ENCODE measurements around the gene IL17RE. TPM values are rescaled to one million over a fixed set of nuclear protein-coding genes. Genes with fewer than 3 reads are reported as not detected.
A peak's percentile ranks its signal among the peaks of the same experiment; 100 is the strongest.

IL17RE gene
- total RNA-seq, 1 donor from 2014 or later, result 1.0 TPM

GRCh38 chr3:9947025-9947995 is 44.7 kb downstream of the IL17RE start:
- Mint-ChIP-seq H3K27me3 (ENCODE audit: low read depth) (no peaks in the 10 kb centered on the region), H3K4me1 (ENCODE audit: low read depth) (peaks cover 15% of the 10 kb centered on the region), H3K4me3 (ENCODE audit: low read depth) (no peak overlapping the region), H3K9me3 (no peaks in the 10 kb centered on the region), H3K36me3 (ENCODE audit: low read depth) (peaks cover 18% of the 10 kb centered on the region), H3K27ac (no peak overlapping the region)
- intact Hi-C loops (cut with micrococcal nuclease), result loop anchor here (2.0 kb wide), 1 partner anchor 15 kb away; the partner anchor contains the start of gene CRELD1
- no peak for DNase-seq (ENCODE audit: low spot score)

- DNase-seq (ENCODE audit: low spot score), result no peak
- intact Hi-C loops (cut with micrococcal nuclease), result no loop called here
- no peaks in the 10 kb centered on the region for H3K9me3 Mint-ChIP-seq
- H3K27me3 Mint-ChIP-seq (ENCODE audit: low read depth), result no peaks in the 10 kb centered on the region
- H3K4me1 Mint-ChIP-seq (ENCODE audit: low read depth), result peaks cover 18% of the 10 kb centered on the region
- peaks cover 12% of the 10 kb centered on the region for H3K36me3 Mint-ChIP-seq (ENCODE audit: low read depth)
- H3K27ac Mint-ChIP-seq, result no peak overlapping the region
- no peak overlapping the region for H3K4me3 Mint-ChIP-seq (ENCODE audit: low read depth)
Observed at GRCh38 chr3:9948586-9948985, 45.9 kb downstream of the IL17RE start.

- Mint-ChIP-seq H3K4me1 (ENCODE audit: low read depth) (peaks cover 18% of the 10 kb centered on the region), H3K36me3 (ENCODE audit: low read depth) (peaks cover 6% of the 10 kb centered on the region), H3K27me3 (ENCODE audit: low read depth) (no peaks in the 10 kb centered on the region), H3K9me3 (no peaks in the 10 kb centered on the region), H3K4me3 (ENCODE audit: low read depth) (no peak overlapping the region), H3K27ac (no peak overlapping the region)
- intact Hi-C loops (cut with micrococcal nuclease), result no loop called here
- DNase-seq (ENCODE audit: low spot score), result no peak
Observed at GRCh38 chr3:9949115-9949514, 46.5 kb downstream of the IL17RE start.

- intact Hi-C loops (cut with micrococcal nuclease), result loop anchor here (5.0 kb wide), 1 partner anchor 107 kb away; the partner anchor contains the start of gene RPUSD3
- Mint-ChIP-seq H3K4me3 (ENCODE audit: low read depth) (no peak overlapping the region), H3K4me1 (ENCODE audit: low read depth) (peaks cover 18% of the 10 kb centered on the region)
Observed at GRCh38 chr3:9949626-9950025, 47.0 kb downstream of the IL17RE start.

GRCh38 chr3:9951126-9951525 is 48.5 kb downstream of the IL17RE start:
- Mint-ChIP-seq H3K4me1 (ENCODE audit: low read depth) (peaks cover 14% of the 10 kb centered on the region), H3K4me3 (ENCODE audit: low read depth) (peak overlapping the region; percentile 87), H3K27ac (peak overlapping the region; percentile 68), H3K36me3 (ENCODE audit: low read depth) (peaks cover 4% of the 10 kb centered on the region), H3K9me3 (no peaks in the 10 kb centered on the region), H3K27me3 (ENCODE audit: low read depth) (no peaks in the 10 kb centered on the region)
- no peak for DNase-seq (ENCODE audit: low spot score)
- intact Hi-C loops (cut with micrococcal nuclease), result loop anchor here (5.0 kb wide), 1 partner anchor 109 kb away; the partner anchor contains the start of gene RPUSD3

More at GRCh38 chr3:9949626-9950025, 47.0 kb downstream of the IL17RE start:
- Mint-ChIP-seq H3K9me3 (no peaks in the 10 kb centered on the region), H3K27me3 (ENCODE audit: low read depth) (no peaks in the 10 kb centered on the region), H3K27ac (no peak overlapping the region), H3K36me3 (ENCODE audit: low read depth) (peaks cover 4% of the 10 kb centered on the region)
- DNase-seq (ENCODE audit: low spot score), result no peak

GRCh38 chr3:9951598-9951961 is 48.9 kb downstream of the IL17RE start:
- Mint-ChIP-seq H3K4me3 (ENCODE audit: low read depth) (peak overlapping the region; percentile 87), H3K36me3 (ENCODE audit: low read depth) (peaks cover 4% of the 10 kb centered on the region), H3K27me3 (ENCODE audit: low read depth) (no peaks in the 10 kb centered on the region), H3K27ac (peak overlapping the region; percentile 24), H3K9me3 (no peaks in the 10 kb centered on the region), H3K4me1 (ENCODE audit: low read depth) (peaks cover 12% of the 10 kb centered on the region)
- no peak for DNase-seq (ENCODE audit: low spot score)
- intact Hi-C loops (cut with micrococcal nuclease), result loop anchor here (5.0 kb wide), 1 partner anchor 109 kb away; the partner anchor contains the start of gene RPUSD3

GRCh38 chr3:9951962-9952805 is 49.5 kb downstream of the IL17RE start, which contains the start of gene PRRT3:
TSS of gene PRRT3 (minus strand) at chr3:9952408. CDS start at chr3:9950115, 2,293 bp downstream.
- H3K27ac Mint-ChIP-seq, result peak within 1 kb of the TSS; percentile 49
- H3K27me3 Mint-ChIP-seq (ENCODE audit: low read depth), result no peaks in the 10 kb centered on the region
- peak within 1 kb of the TSS; percentile 87 for H3K4me3 Mint-ChIP-seq (ENCODE audit: low read depth)
- intact Hi-C loops (cut with micrococcal nuclease), result loop anchor here (5.0 kb wide), 1 partner anchor 110 kb away; the partner anchor contains the start of gene RPUSD3
- no peaks in the 10 kb centered on the region for H3K9me3 Mint-ChIP-seq
- peak; percentile 43 for DNase-seq (ENCODE audit: low spot score)
- H3K36me3 Mint-ChIP-seq (ENCODE audit: low read depth), result peaks cover 4% of the 10 kb centered on the region
- peaks cover 12% of the 10 kb centered on the region for H3K4me1 Mint-ChIP-seq (ENCODE audit: low read depth)

GRCh38 chr3:9955067-9955502 is 52.4 kb downstream of the IL17RE start:
- DNase-seq (ENCODE audit: low spot score), result no peak
- Mint-ChIP-seq H3K4me1 (ENCODE audit: low read depth) (peaks cover 12% of the 10 kb centered on the region), H3K4me3 (ENCODE audit: low read depth) (no peak overlapping the region), H3K27ac (no peak overlapping the region), H3K27me3 (ENCODE audit: low read depth) (no peaks in the 10 kb centered on the region), H3K36me3 (ENCODE audit: low read depth) (peaks cover 4% of the 10 kb centered on the region), H3K9me3 (no peaks in the 10 kb centered on the region)
- intact Hi-C loops (cut with micrococcal nuclease), result no loop called here

- intact Hi-C loops (cut with micrococcal nuclease), result no loop called here
- Mint-ChIP-seq H3K9me3 (no peaks in the 10 kb centered on the region), H3K36me3 (ENCODE audit: low read depth) (peaks cover 4% of the 10 kb centered on the region), H3K27ac (no peak overlapping the region), H3K4me1 (ENCODE audit: low read depth) (peaks cover 12% of the 10 kb centered on the region), H3K27me3 (ENCODE audit: low read depth) (no peaks in the 10 kb centered on the region), H3K4me3 (ENCODE audit: low read depth) (no peak overlapping the region)
- DNase-seq (ENCODE audit: low spot score), result no peak
Observed at GRCh38 chr3:9955611-9956352, 53.1 kb downstream of the IL17RE start.

GRCh38 chr3:9957214-9957613 is 54.6 kb downstream of the IL17RE start:
- Mint-ChIP-seq H3K9me3 (no peaks in the 10 kb centered on the region), H3K4me3 (ENCODE audit: low read depth) (no peak overlapping the region), H3K36me3 (ENCODE audit: low read depth) (no peaks in the 10 kb centered on the region), H3K27ac (no peak overlapping the region), H3K4me1 (ENCODE audit: low read depth) (peaks cover 3% of the 10 kb centered on the region), H3K27me3 (ENCODE audit: low read depth) (no peaks in the 10 kb centered on the region)
- intact Hi-C loops (cut with micrococcal nuclease), result no loop called here
- DNase-seq (ENCODE audit: low spot score), result no peak

- H3K4me1 Mint-ChIP-seq (ENCODE audit: low read depth), result no peaks in the 10 kb centered on the region
- no peaks in the 10 kb centered on the region for H3K27me3 Mint-ChIP-seq (ENCODE audit: low read depth)
- peaks cover 40% of the 10 kb centered on the region for H3K36me3 Mint-ChIP-seq (ENCODE audit: low read depth)
- no peak overlapping the region for H3K27ac Mint-ChIP-seq
- H3K4me3 Mint-ChIP-seq (ENCODE audit: low read depth), result no peak overlapping the region
- DNase-seq (ENCODE audit: low spot score), result no peak
- intact Hi-C loops (cut with micrococcal nuclease), result no loop called here
- H3K9me3 Mint-ChIP-seq, result no peaks in the 10 kb centered on the region
Observed at GRCh38 chr3:9965200-9965875, 62.7 kb downstream of the IL17RE start.

All from activated T-helper 2 cell treated with anti-CD3 and anti-CD28 coated beads, Interferon-gamma antibody, Interleukin-2, Interleukin-4, amounts not matched to agents 10 μg/mL and 5 μg/mL and 100 μg/mL, durations not matched to agents 14 hours and 24 hours and 36 hours (primary cell).